Natural killer cell (primary cell): ENCODE measurements around the gene LHFPL2. TPM values are rescaled to one million over a fixed set of nuclear protein-coding genes. Genes with fewer than 3 reads are reported as not detected.

Experiments used
- ATAC-seq, 3 donors: fragments of 150-1000 bp in 2 of 3; fragments of 200-7000 bp in 1 of 3; cut with Tn5 transposase; 1 replicate in 1 of 3; 2 replicates in 2 of 3; pipeline ENCODE4 v1.10.0; 2021; ENCODE audit warnings: mild to moderate bottlenecking in 2 of 3, moderate library complexity in 2 of 3
- DNase-seq, 2 donors: peaks; one replicate each; pipeline versions ENCODE4 v3.0.0 to v3.0.0-alpha.2; 2013 to 2021; ENCODE audit warnings: mixed read lengths in 1 of 2
- H3K27ac ChIP-seq: one replicate; pipeline ENCODE4 v1.5.1; 2013; ENCODE audit warnings: mild to moderate bottlenecking, low read length
- H3K27me3 ChIP-seq: one replicate; pipeline ENCODE4 v1.6.1; 2013; ENCODE audit warnings: low read length; ENCODE audit not compliant: control insufficient read depth, insufficient read depth
- H3K36me3 ChIP-seq: one replicate; pipeline ENCODE4 v1.6.1; 2013; ENCODE audit warnings: low read length; ENCODE audit not compliant: control insufficient read depth, insufficient read depth
- H3K4me1 ChIP-seq: one replicate; pipeline ENCODE4 v1.6.1; 2013; ENCODE audit warnings: low read length; ENCODE audit not compliant: control insufficient read depth, insufficient read depth
- H3K4me3 ChIP-seq: one replicate; pipeline ENCODE4 v1.5.1; 2013; ENCODE audit warnings: low read length
- H3K9me3 ChIP-seq: one replicate; pipeline ENCODE4 v1.6.1; 2013; ENCODE audit warnings: low read length; ENCODE audit not compliant: control insufficient read depth, insufficient read depth
- H3K27ac Mint-ChIP-seq, 2 donors: one replicate each; pipeline ENCODE4 v1.8.0; 2022; ENCODE audit warnings: mild to moderate bottlenecking in 2 of 2, mixed read lengths in 2 of 2, moderate library complexity in 1 of 2
- H3K27me3 Mint-ChIP-seq, 2 donors: one replicate each; pipeline ENCODE4 v1.8.0; 2022; ENCODE audit warnings: low read depth in 2 of 2, mixed read lengths in 2 of 2
- H3K36me3 Mint-ChIP-seq: one replicate; pipeline ENCODE4 v1.8.0; 2022; ENCODE audit warnings: mixed read lengths
- H3K4me1 Mint-ChIP-seq, 2 donors: one replicate each; pipeline ENCODE4 v1.8.0; 2022; ENCODE audit warnings: mixed read lengths in 2 of 2
- H3K4me3 Mint-ChIP-seq: one replicate; pipeline ENCODE4 v1.8.0; 2022; ENCODE audit warnings: mild to moderate bottlenecking, moderate library complexity, mixed read lengths
- H3K9me3 Mint-ChIP-seq, 2 donors: one replicate each; pipeline ENCODE4 v1.8.0; 2022; ENCODE audit warnings: mixed read lengths in 2 of 2
- WGBS: methylation state at CpG from one replicate; pipeline ENCODE4 v1.1.7; 2013; ENCODE audit warnings: missing lambda C conversion rate; ENCODE audit not compliant: insufficient coverage; 5-methylcytosine and 5-hydroxymethylcytosine counted together
- intact Hi-C: fragments of 100-400 bp; cut with micrococcal nuclease; formaldehyde crosslinking; loops from one replicate; pipeline ENCODE4 v1.14.2; 2022
- total RNA-seq, 4 donors: library from RNA; stranded (reverse); fragments of 120-200 nt in 1 of 4; gene quantifications; one replicate each; pipeline versions ENCODE4 v1.2.3 to v1.2.4, GENCODE V29; 2013 to 2022
- TF ChIP-seq, protein P1 (sequence below): fragments of 200-600 bp; IDR thresholded peaks from one replicate; pipeline ENCODE4 v1.8.0; 2022; ENCODE audit warnings: antibody characterized with exemption

The LHFPL2 gene
- total RNA-seq, 3 donors from 2014 or later (not counting 1 experiment from before 2014, with no cell fraction given): 0.85 to 1.9 (median 1.00) TPM

DNA sequence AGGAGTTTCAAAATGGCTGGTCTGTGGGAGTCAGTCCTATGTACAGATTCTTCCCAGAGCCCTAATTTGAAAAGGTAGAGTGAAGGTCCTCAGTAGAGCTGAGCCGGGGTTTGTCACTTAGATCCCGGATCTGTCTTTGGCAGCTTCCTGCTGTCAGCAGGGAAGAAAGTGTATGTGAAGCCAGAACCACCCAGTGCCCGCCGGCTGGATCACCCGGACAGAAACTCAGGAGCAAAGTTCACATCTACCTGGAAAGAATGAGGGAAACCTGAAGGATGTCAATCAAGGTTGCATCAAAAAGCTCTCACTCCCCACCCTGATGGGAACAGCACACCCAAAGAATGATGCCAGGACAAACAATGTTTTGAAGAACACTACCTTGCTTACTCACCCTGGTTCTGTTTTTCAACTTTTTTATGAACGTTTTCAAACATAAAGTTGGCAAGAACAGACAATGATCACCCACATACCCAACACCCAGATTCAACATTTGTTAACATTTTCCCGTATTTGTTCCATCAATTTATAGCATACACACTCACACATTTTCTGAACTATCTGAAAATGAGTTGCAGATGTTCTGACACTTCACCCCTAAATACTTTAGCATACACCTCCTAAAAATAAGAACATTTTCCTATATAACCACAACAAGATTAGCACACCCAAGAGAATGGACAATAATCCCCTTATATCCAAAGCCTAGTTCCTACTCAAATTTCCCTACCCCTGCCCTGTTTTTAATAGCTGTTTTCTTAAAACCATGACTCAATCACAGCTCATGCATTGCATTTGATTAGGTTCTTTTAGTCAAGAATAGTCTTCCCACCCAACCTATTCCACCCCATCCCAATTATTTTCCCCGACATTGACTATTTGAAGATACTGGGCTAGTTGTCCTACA lies 133.9 kb downstream of the LHFPL2 start:
- 89% methylated on average over 8 of the region's 8 CpGs for WGBS
- TF ChIP-seq, protein P1, sequence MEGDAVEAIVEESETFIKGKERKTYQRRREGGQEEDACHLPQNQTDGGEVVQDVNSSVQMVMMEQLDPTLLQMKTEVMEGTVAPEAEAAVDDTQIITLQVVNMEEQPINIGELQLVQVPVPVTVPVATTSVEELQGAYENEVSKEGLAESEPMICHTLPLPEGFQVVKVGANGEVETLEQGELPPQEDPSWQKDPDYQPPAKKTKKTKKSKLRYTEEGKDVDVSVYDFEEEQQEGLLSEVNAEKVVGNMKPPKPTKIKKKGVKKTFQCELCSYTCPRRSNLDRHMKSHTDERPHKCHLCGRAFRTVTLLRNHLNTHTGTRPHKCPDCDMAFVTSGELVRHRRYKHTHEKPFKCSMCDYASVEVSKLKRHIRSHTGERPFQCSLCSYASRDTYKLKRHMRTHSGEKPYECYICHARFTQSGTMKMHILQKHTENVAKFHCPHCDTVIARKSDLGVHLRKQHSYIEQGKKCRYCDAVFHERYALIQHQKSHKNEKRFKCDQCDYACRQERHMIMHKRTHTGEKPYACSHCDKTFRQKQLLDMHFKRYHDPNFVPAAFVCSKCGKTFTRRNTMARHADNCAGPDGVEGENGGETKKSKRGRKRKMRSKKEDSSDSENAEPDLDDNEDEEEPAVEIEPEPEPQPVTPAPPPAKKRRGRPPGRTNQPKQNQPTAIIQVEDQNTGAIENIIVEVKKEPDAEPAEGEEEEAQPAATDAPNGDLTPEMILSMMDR: no peak
- H3K27me3 Mint-ChIP-seq: peaks cover 36 to 48% of the 10 kb centered on the region in 2 donors

GRCh38 chr5:78513441-78513840 lies 135.1 kb downstream of the LHFPL2 start:
- peaks cover 13 to 19% of the 10 kb centered on the region in 2 donors for H3K4me1 Mint-ChIP-seq
- H3K4me1 ChIP-seq: peaks cover 20% of the 10 kb centered on the region
- peaks cover 6% of the 10 kb centered on the region for H3K27me3 ChIP-seq
- 69% methylated on average over 4 of the region's 6 CpGs for WGBS
- intact Hi-C loops: no loop called here
- H3K4me3 Mint-ChIP-seq: no peak overlapping the region
- no peak for DNase-seq
- no peak overlapping the region for H3K27ac ChIP-seq
- no peaks in the 10 kb centered on the region for H3K9me3 ChIP-seq
- H3K36me3 Mint-ChIP-seq: no peaks in the 10 kb centered on the region
- no peak overlapping the region for H3K4me3 ChIP-seq
- no peaks in the 10 kb centered on the region for H3K36me3 ChIP-seq
- H3K27ac Mint-ChIP-seq: no peak overlapping the region
- ATAC-seq: no peak
- H3K9me3 Mint-ChIP-seq: no peaks in the 10 kb centered on the region
- H3K27me3 Mint-ChIP-seq: peaks cover 45 to 60% of the 10 kb centered on the region in 2 donors
- TF ChIP-seq, protein P1: no peak

More for the DNA sequence above, 133.9 kb downstream of the LHFPL2 start:
- peaks cover 14% of the 10 kb centered on the region for H3K4me1 ChIP-seq
- H3K36me3 ChIP-seq: no peaks in the 10 kb centered on the region
- H3K4me3 ChIP-seq: no peak overlapping the region
- Mint-ChIP-seq H3K27ac (no peak overlapping the region), H3K36me3 (no peaks in the 10 kb centered on the region), H3K9me3 (no peaks in the 10 kb centered on the region), H3K4me1 (peaks cover 5 to 9% of the 10 kb centered on the region in 2 donors), H3K4me3 (no peak overlapping the region)
- H3K27me3 ChIP-seq: peaks cover 4% of the 10 kb centered on the region
- ATAC-seq (no peak), DNase-seq (no peak)
- intact Hi-C loops: no loop called here
- H3K27ac ChIP-seq: no peak overlapping the region
- no peaks in the 10 kb centered on the region for H3K9me3 ChIP-seq

DNA sequence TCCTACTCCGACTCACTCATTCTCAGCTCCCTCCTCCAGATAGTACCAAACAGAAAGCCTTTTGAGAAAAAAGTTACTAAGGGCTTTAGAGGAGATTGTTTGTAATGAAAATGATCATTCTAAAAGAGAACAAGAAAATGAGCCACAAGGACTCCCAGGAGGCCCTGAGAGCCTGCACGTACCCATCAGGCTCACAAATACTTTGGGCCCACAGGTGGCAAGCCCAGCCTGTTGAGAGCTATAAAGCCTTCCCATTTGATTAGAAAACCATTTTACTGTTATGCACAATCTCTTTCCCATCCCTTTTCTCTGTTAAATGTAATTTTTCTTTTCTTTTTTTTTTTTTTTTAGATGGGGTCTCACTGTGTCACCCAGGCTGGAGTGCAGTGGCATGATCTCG lies 136.1 kb downstream of the LHFPL2 start:
- Mint-ChIP-seq H3K27ac (no peak overlapping the region), H3K4me1 (peaks cover 13 to 19% of the 10 kb centered on the region in 2 donors), H3K27me3 (peaks cover 49 to 65% of the 10 kb centered on the region in 2 donors), H3K36me3 (no peaks in the 10 kb centered on the region), H3K9me3 (no peaks in the 10 kb centered on the region), H3K4me3 (no peak overlapping the region)
- TF ChIP-seq, protein P1: no peak
- no peaks in the 10 kb centered on the region for H3K36me3 ChIP-seq
- H3K4me1 ChIP-seq: peaks cover 20% of the 10 kb centered on the region
- no peaks in the 10 kb centered on the region for H3K9me3 ChIP-seq
- WGBS: 63% methylated on average over 1 of the region's 3 CpGs
- H3K27me3 ChIP-seq: peaks cover 6% of the 10 kb centered on the region
- no peak overlapping the region for H3K27ac ChIP-seq
- no peak for ATAC-seq
- no peak overlapping the region for H3K4me3 ChIP-seq
- intact Hi-C loops: no loop called here
- DNase-seq: no peak
